Activated T-cell treated with anti-CD3 and anti-CD28 coated beads, Interleukin-2, amount 50 U/mL, for 72 hours (primary cell): Measurements from ENCODE around the gene MT1M. TPM values are rescaled to one million over a fixed set of nuclear protein-coding genes. Genes with fewer than 3 reads are reported as not detected.
"Not testable (repeated sequence)": the region's sequence is repeated elsewhere in the genome, so short reads cannot be mapped to it uniquely, and the experiment has no call there.

Source experiments
- ATAC-seq, 2 donors: fragments of 150-1000 bp; cut with Tn5 transposase; replicated peaks in 1 of 2; 2 replicates each; pipeline ENCODE4 v1.10.0; 2021; ENCODE audit warnings: moderate library complexity in 2 of 2, mild to moderate bottlenecking in 1 of 2
- DNase-seq, 2 donors: peaks; one replicate each; pipeline ENCODE4 v3.0.0; 2021 to 2022; ENCODE audit warnings: mixed read lengths in 1 of 2
- H3K27ac Mint-ChIP-seq: one replicate; pipeline ENCODE4 v1.8.0; 2022; ENCODE audit warnings: mild to moderate bottlenecking, moderate library complexity, mixed read lengths
- H3K27me3 Mint-ChIP-seq: one replicate; pipeline ENCODE4 v1.8.0; 2022; ENCODE audit warnings: low read depth, mixed read lengths
- H3K36me3 Mint-ChIP-seq, 2 donors: one replicate each; pipeline ENCODE4 v1.8.0; 2022; ENCODE audit warnings: mixed read lengths in 2 of 2, mild to moderate bottlenecking in 1 of 2; ENCODE audit not compliant: insufficient read depth in 2 of 2
- H3K4me1 Mint-ChIP-seq: one replicate; pipeline ENCODE4 v1.8.0; 2022; ENCODE audit warnings: low read depth, mixed read lengths
- H3K4me3 Mint-ChIP-seq, 2 donors: one replicate each; pipeline ENCODE4 v1.8.0; 2022; ENCODE audit warnings: mild to moderate bottlenecking in 2 of 2, mixed read lengths in 2 of 2, moderate library complexity in 2 of 2
- H3K9me3 Mint-ChIP-seq, 2 donors: one replicate each; pipeline ENCODE4 v1.8.0; 2022; ENCODE audit warnings: mixed read lengths in 2 of 2
- total RNA-seq, 2 donors: library from RNA; stranded (reverse); gene quantifications; one replicate each; pipeline ENCODE4 v1.2.3, GENCODE V29; 2022

Gene MT1M
- total RNA-seq, 2 donors from 2014 or later, result 0.91 TPM; not detected in 1

- no peak for DNase-seq
- ATAC-seq, result no peak
- Mint-ChIP-seq H3K4me1 (peaks cover 5% of the 10 kb centered on the region), H3K36me3 (no peaks in the 10 kb centered on the region), H3K4me3 (no peak overlapping the region), H3K27me3 (peaks cover 35% of the 10 kb centered on the region), H3K9me3 (no peaks in the 10 kb centered on the region), H3K27ac (no peak overlapping the region)
Measured at GRCh38 chr16:56652600-56652999, 20.1 kb downstream of the MT1M start.

- no peaks in the 10 kb centered on the region for H3K36me3 Mint-ChIP-seq
- ATAC-seq (no peak), DNase-seq (no peak)
- no peaks in the 10 kb centered on the region for H3K9me3 Mint-ChIP-seq
- no peak overlapping the region for H3K27ac Mint-ChIP-seq
- no peak overlapping the region for H3K4me3 Mint-ChIP-seq
- H3K27me3 Mint-ChIP-seq, result peaks cover 35% of the 10 kb centered on the region
- H3K4me1 Mint-ChIP-seq, result peaks cover 10% of the 10 kb centered on the region
Measured at GRCh38 chr16:56653218-56653617, 20.8 kb downstream of the MT1M start.

- Mint-ChIP-seq H3K27ac (peak within 1 kb of the TSS; percentile 89), H3K27me3 (peaks cover 21% of the 10 kb centered on the region), H3K4me1 (peaks cover 23% of the 10 kb centered on the region), H3K4me3 (peak within 1 kb of the TSS; percentile 92 to 98), H3K36me3 (no peaks in the 10 kb centered on the region), H3K9me3 (no peaks in the 10 kb centered on the region)
- DNase-seq (peak; percentile 71 to 76), ATAC-seq (peak; percentile 92 to 95)
Measured at GRCh38 chr16:56657555-56658326, 25.3 kb downstream of the MT1M start, which contains the start of gene MT1F. TSS of gene MT1F (plus strand) at chr16:56657959. CDS start at chr16:56658059, 100 bp downstream.

- Mint-ChIP-seq H3K4me1 (peaks cover 28% of the 10 kb centered on the region), H3K9me3 (no peaks in the 10 kb centered on the region), H3K27me3 (peaks cover 16% of the 10 kb centered on the region), H3K36me3 (no peaks in the 10 kb centered on the region), H3K4me3 (peak overlapping the region; percentile 92 to 98), H3K27ac (no peak overlapping the region)
- ATAC-seq (no peak), DNase-seq (no peak)
Measured at GRCh38 chr16:56658327-56658875, 25.9 kb downstream of the MT1M start.

- Mint-ChIP-seq H3K27me3 (peaks cover 39% of the 10 kb centered on the region), H3K27ac (peak overlapping the region; percentile 50), H3K4me1 (peaks cover 48% of the 10 kb centered on the region), H3K4me3 (peak overlapping the region; percentile 82 to 89), H3K9me3 (no peaks in the 10 kb centered on the region), H3K36me3 (no peaks in the 10 kb centered on the region)
- DNase-seq (peak; percentile 33 to 38), ATAC-seq (peak; percentile 37 to 55)
Measured at GRCh38 chr16:56662357-56663354, 30.2 kb downstream of the MT1M start.

GRCh38 chr16:56664506-56664905 lies 32.0 kb downstream of the MT1M start:
- Mint-ChIP-seq H3K4me1 (peaks cover 55% of the 10 kb centered on the region), H3K27ac (no peak overlapping the region), H3K4me3 (no peak overlapping the region), H3K36me3 (no peaks in the 10 kb centered on the region), H3K27me3 (peaks cover 56% of the 10 kb centered on the region), H3K9me3 (no peaks in the 10 kb centered on the region)
- no peak for ATAC-seq
- DNase-seq, result no peak

GRCh38 chr16:56665286-56666261 lies 33.1 kb downstream of the MT1M start:
- Mint-ChIP-seq H3K4me1 (peaks cover 62% of the 10 kb centered on the region), H3K27me3 (peaks cover 67% of the 10 kb centered on the region)
- peak; percentile 50 to 52 for ATAC-seq
- DNase-seq, result peak in 1 of 2 donors; percentile 23
- H3K9me3 Mint-ChIP-seq, H3K4me3 Mint-ChIP-seq, H3K36me3 Mint-ChIP-seq, H3K27ac Mint-ChIP-seq: not testable (repeated sequence)

- Mint-ChIP-seq H3K27ac (no peak within 1 kb of the TSS), H3K27me3 (peaks cover 81% of the 10 kb centered on the region), H3K4me3 (peak within 1 kb of the TSS; percentile 72 to 75), H3K9me3 (no peaks in the 10 kb centered on the region), H3K36me3 (no peaks in the 10 kb centered on the region), H3K4me1 (peaks cover 53% of the 10 kb centered on the region)
- ATAC-seq, result peak; percentile 72 to 79
- DNase-seq, result peak; percentile 55 to 69
Measured at GRCh38 chr16:56667581-56668571, 35.4 kb downstream of the MT1M start, which contains the start of gene MT1G. TSS of gene MT1G (minus strand) at chr16:56668065. CDS start at chr16:56667993, 72 bp downstream.

- peak; percentile 25 to 39 for ATAC-seq
- Mint-ChIP-seq H3K27ac (no peak within 1 kb of the TSS), H3K27me3 (peaks cover 82% of the 10 kb centered on the region)
Measured at GRCh38 chr16:56669005-56669839, 36.8 kb downstream of the MT1M start, which contains the start of gene MT1H. TSS of gene MT1H (plus strand) at chr16:56669814. CDS start at chr16:56669885, 71 bp downstream.

GRCh38 chr16:56669840-56670619 lies 37.6 kb downstream of the MT1M start:
- ATAC-seq, result no peak
- Mint-ChIP-seq H3K27ac (no peak overlapping the region), H3K9me3 (no peaks in the 10 kb centered on the region), H3K4me1 (peaks cover 41% of the 10 kb centered on the region), H3K4me3 (peak overlapping the region; percentile 71 to 75), H3K36me3 (no peaks in the 10 kb centered on the region), H3K27me3 (peaks cover 78% of the 10 kb centered on the region)
- DNase-seq, result no peak

More at GRCh38 chr16:56669005-56669839, 36.8 kb downstream of the MT1M start, which contains the start of gene MT1H:
- peaks cover 46% of the 10 kb centered on the region for H3K4me1 Mint-ChIP-seq
- DNase-seq, result peak in 1 of 2 donors; percentile 46
- no peaks in the 10 kb centered on the region for H3K36me3 Mint-ChIP-seq
- H3K9me3 Mint-ChIP-seq, result no peaks in the 10 kb centered on the region
- peak within 1 kb of the TSS; percentile 72 to 75 for H3K4me3 Mint-ChIP-seq
